GM21515 (cell line): ENCODE data around the gene NEUROG1.
"Not testable (repeated sequence)": the region's sequence is repeated elsewhere in the genome, so short reads cannot be mapped to it uniquely, and the experiment has no call there.

Experiments used
- ATAC-seq: cut with Tn5 transposase; IDR thresholded peaks from one replicate; pipeline ENCODE4 v1.9.1; 2021; ENCODE audit not compliant: unreplicated experiment

Gene NEUROG1

GRCh38 chr5:135537745-135538144 lies 2.0 kb upstream of the NEUROG1 start:
- no peak for ATAC-seq

GRCh38 chr5:135537271-135537670 lies 1.5 kb upstream of the NEUROG1 start:
- no peak for ATAC-seq

- no peak for ATAC-seq
Observed at GRCh38 chr5:135535420-135535819, 344 bp downstream of the NEUROG1 start.

GRCh38 chr5:135534609-135535419 lies 950 bp downstream of the NEUROG1 start:
- ATAC-seq = no peak

GRCh38 chr5:135533794-135534193 lies 2.0 kb downstream of the NEUROG1 start:
- no peak for ATAC-seq

- ATAC-seq = no peak
Observed at GRCh38 chr5:135533334-135533733, 2.4 kb downstream of the NEUROG1 start.

- not testable (repeated sequence) for ATAC-seq
Observed at GRCh38 chr5:135529576-135529975, 6.2 kb downstream of the NEUROG1 start.

- no peak for ATAC-seq
Observed at GRCh38 chr5:135526924-135527323, 8.8 kb downstream of the NEUROG1 start.

GRCh38 chr5:135521964-135522363 lies 13.8 kb downstream of the NEUROG1 start:
- no peak for ATAC-seq

- ATAC-seq = no peak
Observed at GRCh38 chr5:135517631-135518030, 18.1 kb downstream of the NEUROG1 start.

GRCh38 chr5:135514116-135514515 lies 21.6 kb downstream of the NEUROG1 start:
- no peak for ATAC-seq

- ATAC-seq = no peak
Observed at GRCh38 chr5:135511761-135512575, 23.8 kb downstream of the NEUROG1 start.

- no peak for ATAC-seq
Observed at GRCh38 chr5:135509995-135510394, 25.8 kb downstream of the NEUROG1 start.

- ATAC-seq = no peak
Observed at GRCh38 chr5:135508496-135509005, 27.2 kb downstream of the NEUROG1 start.

GRCh38 chr5:135505973-135506372 lies 29.8 kb downstream of the NEUROG1 start:
- ATAC-seq = no peak

GRCh38 chr5:135504376-135504775 lies 31.4 kb downstream of the NEUROG1 start:
- no peak for ATAC-seq

GRCh38 chr5:135503871-135504270 lies 31.9 kb downstream of the NEUROG1 start:
- ATAC-seq = no peak

GRCh38 chr5:135502836-135503520 lies 32.8 kb downstream of the NEUROG1 start:
- ATAC-seq = no peak

GRCh38 chr5:135501965-135502364 lies 33.8 kb downstream of the NEUROG1 start:
- no peak for ATAC-seq

- ATAC-seq = no peak
Observed at GRCh38 chr5:135498637-135498995, 37.1 kb downstream of the NEUROG1 start.

- no peak for ATAC-seq
Observed at GRCh38 chr5:135497971-135498636, 37.7 kb downstream of the NEUROG1 start.
